ENCODE results near the gene MYO1F. TPM values are rescaled to one million over a fixed set of nuclear protein-coding genes. Genes with fewer than 3 reads are reported as not detected.
"Not testable (repeated sequence)": the region's sequence is repeated elsewhere in the genome, so short reads cannot be mapped to it uniquely, and the experiment has no call there.

MYO1F gene
- total RNA-seq, 1 donor from 2014 or later = 0.69 TPM

DNA sequence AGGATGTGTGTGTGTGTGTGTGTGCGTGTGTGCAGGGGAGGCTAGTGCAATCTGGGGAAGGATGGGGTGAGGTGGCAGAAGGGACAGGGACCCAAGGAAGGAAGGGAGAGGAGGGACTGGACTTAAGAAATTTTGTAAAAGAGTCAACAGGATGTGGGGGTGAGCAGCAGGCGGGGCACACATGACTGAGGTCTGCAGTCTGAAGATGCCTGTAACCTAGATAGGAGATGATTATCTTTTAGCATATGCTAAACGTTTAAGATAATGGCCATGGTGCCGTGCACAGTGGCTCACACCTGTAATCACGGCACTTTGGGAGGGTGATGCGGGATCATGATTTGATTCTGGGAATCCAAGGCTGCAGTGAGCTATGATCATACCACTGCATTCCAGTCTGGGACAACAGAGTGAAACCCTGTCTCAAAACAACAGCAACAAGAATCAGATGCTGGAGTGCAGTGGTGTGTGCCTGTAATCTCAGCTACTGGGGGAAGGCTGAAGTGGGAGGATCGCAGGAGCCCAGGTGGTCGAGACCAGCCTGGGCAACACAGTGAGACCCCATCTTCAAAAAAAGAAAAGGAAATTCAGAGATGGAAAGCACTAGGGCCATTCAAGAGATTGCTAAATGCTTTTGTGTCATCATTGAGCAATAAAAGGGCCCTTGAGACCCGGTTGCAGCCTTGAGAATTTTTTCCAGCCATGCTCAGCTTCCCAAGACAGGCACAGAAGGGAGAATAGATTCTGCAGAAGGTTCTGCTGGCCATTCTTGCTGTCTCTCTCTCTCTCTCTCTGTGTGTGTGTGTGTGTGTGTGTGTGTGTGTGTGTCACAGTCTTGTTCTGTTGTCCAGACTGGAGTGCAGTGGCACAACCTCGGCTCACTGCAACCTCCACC is 59.4 kb downstream of the MYO1F start:
- no peaks in the 10 kb centered on the region for H3K27me3 Mint-ChIP-seq (ENCODE audit: low read depth)
- TF ChIP-seq, protein P1, sequence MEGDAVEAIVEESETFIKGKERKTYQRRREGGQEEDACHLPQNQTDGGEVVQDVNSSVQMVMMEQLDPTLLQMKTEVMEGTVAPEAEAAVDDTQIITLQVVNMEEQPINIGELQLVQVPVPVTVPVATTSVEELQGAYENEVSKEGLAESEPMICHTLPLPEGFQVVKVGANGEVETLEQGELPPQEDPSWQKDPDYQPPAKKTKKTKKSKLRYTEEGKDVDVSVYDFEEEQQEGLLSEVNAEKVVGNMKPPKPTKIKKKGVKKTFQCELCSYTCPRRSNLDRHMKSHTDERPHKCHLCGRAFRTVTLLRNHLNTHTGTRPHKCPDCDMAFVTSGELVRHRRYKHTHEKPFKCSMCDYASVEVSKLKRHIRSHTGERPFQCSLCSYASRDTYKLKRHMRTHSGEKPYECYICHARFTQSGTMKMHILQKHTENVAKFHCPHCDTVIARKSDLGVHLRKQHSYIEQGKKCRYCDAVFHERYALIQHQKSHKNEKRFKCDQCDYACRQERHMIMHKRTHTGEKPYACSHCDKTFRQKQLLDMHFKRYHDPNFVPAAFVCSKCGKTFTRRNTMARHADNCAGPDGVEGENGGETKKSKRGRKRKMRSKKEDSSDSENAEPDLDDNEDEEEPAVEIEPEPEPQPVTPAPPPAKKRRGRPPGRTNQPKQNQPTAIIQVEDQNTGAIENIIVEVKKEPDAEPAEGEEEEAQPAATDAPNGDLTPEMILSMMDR (IDR thresholded peaks at IDR 0.05; ENCODE audit: unreplicated experiment) = no peak
- no peak overlapping the region for H3K4me3 Mint-ChIP-seq
- DNase-seq (ENCODE audit: low spot score in 2 of 2, unreplicated experiment in 2 of 2) = no peak
- no peak overlapping the region for H3K27ac Mint-ChIP-seq
- H3K36me3 Mint-ChIP-seq = peaks cover 3% of the 10 kb centered on the region
- no peaks in the 10 kb centered on the region for H3K9me3 Mint-ChIP-seq
- H3K4me1 Mint-ChIP-seq = peaks cover 10% of the 10 kb centered on the region

DNA sequence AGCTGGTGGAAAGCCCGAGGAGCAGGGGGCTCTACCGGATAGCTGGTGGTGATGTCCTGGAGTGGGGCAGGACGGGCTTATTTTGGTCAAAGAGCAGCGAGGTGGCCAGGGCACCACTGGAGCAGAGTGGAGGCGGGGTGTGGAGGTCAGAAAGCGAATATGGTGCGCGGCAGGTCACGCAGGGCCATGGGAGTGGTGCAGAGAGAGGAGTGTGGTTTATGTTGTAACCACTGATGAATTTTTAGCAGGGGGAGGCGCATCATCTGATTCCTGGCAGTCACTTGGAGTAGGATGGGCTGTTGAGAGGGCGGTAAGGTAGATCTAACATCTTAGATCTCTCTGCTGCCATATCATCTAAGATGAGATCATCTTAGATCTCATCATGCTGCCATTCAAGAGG is 61.9 kb downstream of the MYO1F start:
- no peak for DNase-seq (ENCODE audit: low spot score in 2 of 2, unreplicated experiment in 2 of 2)
- TF ChIP-seq, protein P1 (IDR thresholded peaks at IDR 0.05; ENCODE audit: unreplicated experiment) = no peak
- Mint-ChIP-seq H3K27me3 (ENCODE audit: low read depth) (no peaks in the 10 kb centered on the region), H3K36me3 (peaks cover 5% of the 10 kb centered on the region), H3K4me1 (peaks cover 10% of the 10 kb centered on the region), H3K4me3 (peak overlapping the region; percentile 92), H3K9me3 (no peaks in the 10 kb centered on the region), H3K27ac (peak overlapping the region; percentile 12)

DNA sequence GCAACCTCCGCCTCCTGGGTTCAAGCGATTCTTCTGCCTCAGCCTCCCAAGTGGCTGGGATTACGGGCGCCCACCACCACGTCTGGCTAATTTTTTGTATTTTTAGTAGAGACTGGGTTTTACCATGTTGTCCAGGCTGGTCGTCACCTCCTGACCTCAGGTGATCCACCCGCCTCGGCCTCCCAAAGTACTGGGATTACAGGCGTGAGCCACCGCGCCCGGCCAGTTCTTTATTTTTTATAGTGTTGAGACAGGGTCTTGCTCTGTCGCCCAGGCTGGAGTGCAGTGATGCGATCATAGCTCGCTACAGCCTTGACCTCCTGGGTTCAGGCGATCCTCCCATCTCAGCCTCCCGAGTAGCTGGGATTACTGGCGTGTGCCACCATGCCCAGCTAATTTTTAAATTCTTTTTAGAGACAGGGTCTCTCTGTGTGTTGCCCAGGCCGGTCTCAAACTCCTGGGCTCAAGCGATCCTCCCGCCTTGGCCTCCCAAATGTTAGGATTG is 62.7 kb downstream of the MYO1F start:
- not testable (repeated sequence) for DNase-seq (ENCODE audit: low spot score in 2 of 2, unreplicated experiment in 2 of 2); H3K9me3 Mint-ChIP-seq; H3K36me3 Mint-ChIP-seq; H3K27me3 Mint-ChIP-seq (ENCODE audit: low read depth)
- Mint-ChIP-seq H3K4me1 (peaks cover 10% of the 10 kb centered on the region), H3K27ac (peak overlapping the region; percentile 99), H3K4me3 (peak overlapping the region; percentile 92)

DNA sequence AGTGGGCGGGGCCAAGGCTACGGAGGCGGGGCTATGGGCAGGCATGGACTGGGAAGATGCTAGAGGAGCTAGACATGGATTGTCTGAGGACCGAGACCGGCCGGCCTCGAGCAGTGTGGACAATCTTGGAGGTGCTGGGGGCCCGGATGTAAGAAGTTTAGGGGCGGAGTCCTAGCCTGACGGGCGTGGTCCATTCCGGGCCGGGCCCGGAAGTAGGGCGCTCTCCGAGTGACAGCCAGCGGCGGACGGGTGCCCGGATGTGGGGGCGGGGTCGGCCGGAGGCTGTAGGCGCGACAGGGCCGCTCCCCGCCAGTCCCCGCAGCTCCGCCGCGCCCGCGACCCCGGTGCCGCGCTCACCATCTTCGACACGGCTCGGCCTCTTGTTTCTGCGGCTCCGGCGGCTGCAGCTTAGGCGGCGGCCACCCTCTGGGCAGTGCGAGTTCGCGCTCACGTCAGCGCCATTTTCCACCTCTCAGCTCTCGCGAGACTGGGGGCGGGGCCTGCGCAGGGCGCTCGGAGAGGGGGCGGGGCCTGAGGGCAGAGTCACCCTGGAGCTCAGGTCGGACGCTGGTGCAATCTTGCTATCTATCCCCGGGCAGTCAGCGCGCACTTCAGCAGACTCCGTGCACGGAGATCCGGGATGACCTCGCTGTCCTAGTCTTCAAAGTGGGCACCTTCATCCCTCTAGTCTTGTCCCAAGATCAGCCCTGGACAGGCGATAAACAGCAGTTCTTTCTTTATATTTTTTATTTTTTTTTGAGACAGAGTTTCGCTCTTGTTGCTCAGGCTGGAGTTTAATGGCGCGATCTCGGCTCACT is 63.3 kb downstream of the MYO1F start, which contains the start of gene ZNF414:
ZNF414 (minus strand) TSS at position 481 of the 818 bp plus-strand sequence; CDS start at position 360, 121 bp downstream.
- Mint-ChIP-seq H3K4me1 (peaks cover 10% of the 10 kb centered on the region), H3K4me3 (peak within 1 kb of the TSS; percentile 92), H3K27ac (peak within 1 kb of the TSS; percentile 99), H3K27me3 (ENCODE audit: low read depth) (no peaks in the 10 kb centered on the region), H3K9me3 (no peaks in the 10 kb centered on the region), H3K36me3 (peaks cover 5% of the 10 kb centered on the region)
- TF ChIP-seq, protein P1 (IDR thresholded peaks at IDR 0.05; ENCODE audit: unreplicated experiment) = no peak
- peak; percentile 97 to 99 for DNase-seq (ENCODE audit: low spot score in 2 of 2, unreplicated experiment in 2 of 2)

DNA sequence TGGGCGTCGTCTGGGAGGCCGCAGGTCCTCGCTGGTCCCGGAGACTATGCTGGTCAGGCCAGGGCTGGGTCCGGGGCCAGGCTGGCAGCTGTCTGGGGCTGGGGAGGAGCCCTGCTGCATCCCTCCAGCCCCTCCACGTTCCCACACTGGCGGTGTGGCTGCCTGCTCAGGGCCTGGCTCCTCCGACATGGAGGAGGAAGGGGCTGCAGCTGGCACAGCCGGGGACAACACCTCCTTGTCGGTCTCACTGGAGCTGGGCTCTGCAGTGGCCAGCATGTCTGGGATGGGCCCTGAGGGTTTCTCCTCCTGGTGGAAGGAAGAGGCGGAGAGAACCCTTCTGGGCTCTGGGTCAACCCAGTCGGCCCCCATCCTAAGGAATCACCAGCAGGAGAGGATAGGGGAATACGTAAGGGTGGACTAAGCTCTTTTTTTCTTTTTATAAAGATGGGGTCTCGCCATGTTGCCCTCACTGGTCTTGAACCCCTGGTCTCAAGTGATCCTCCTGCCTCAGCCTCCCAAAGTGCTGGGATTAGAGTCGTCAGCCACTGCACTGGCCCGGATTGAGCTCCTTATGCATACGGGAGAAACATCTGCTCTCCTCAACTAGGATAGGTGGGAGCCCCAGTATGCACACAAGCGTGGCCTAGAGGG is 64.1 kb downstream of the MYO1F start:
- H3K27me3 Mint-ChIP-seq (ENCODE audit: low read depth) = no peaks in the 10 kb centered on the region
- no peak for DNase-seq (ENCODE audit: low spot score in 2 of 2, unreplicated experiment in 2 of 2)
- H3K4me1 Mint-ChIP-seq = peaks cover 10% of the 10 kb centered on the region
- no peaks in the 10 kb centered on the region for H3K9me3 Mint-ChIP-seq
- TF ChIP-seq, protein P1 (IDR thresholded peaks at IDR 0.05; ENCODE audit: unreplicated experiment) = no peak
- H3K36me3 Mint-ChIP-seq = peaks cover 5% of the 10 kb centered on the region
- H3K4me3 Mint-ChIP-seq = peak overlapping the region; percentile 92
- H3K27ac Mint-ChIP-seq = peak overlapping the region; percentile 99

Measured in mesothelial cell of epicardium (in vitro differentiated cells).